ENCODE data around the gene SPP2.

SPP2 gene

DNA sequence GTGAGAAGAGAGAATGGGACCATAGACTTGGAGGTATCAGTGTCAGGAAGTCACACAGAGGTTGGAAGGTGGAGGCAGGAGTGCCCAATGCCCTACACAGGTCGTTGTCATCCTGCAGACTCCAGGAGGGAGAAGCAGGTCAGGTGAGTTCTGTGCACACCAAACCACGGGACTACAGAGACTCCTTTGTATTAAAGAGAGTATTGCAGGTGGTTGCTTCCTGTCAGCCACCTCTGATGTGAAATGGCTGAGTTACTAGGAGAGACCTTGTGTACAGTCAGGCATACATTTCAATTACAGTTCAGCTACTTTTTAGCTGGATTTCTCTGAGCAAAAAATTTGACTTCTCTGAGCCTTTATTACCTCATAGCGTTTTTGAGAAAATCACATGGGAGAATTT is 51.6 kb downstream of the SPP2 start:
- no peak overlapping the region for H3K27ac ChIP-seq (ENCODE audit: low read depth, low read length)
- H3K4me1 ChIP-seq (ENCODE audit: control insufficient read depth, insufficient read depth, low read length), result no peaks in the 10 kb centered on the region
- no peak overlapping the region for H3K4me3 ChIP-seq (ENCODE audit: low read length)
- H3K9ac ChIP-seq (ENCODE audit: low read length), result no peak overlapping the region
- no peaks in the 10 kb centered on the region for H3K36me3 ChIP-seq (ENCODE audit: control insufficient read depth, insufficient read depth, low read length)
- no peaks in the 10 kb centered on the region for H3K27me3 ChIP-seq (ENCODE audit: control insufficient read depth, insufficient read depth, low read length)

DNA sequence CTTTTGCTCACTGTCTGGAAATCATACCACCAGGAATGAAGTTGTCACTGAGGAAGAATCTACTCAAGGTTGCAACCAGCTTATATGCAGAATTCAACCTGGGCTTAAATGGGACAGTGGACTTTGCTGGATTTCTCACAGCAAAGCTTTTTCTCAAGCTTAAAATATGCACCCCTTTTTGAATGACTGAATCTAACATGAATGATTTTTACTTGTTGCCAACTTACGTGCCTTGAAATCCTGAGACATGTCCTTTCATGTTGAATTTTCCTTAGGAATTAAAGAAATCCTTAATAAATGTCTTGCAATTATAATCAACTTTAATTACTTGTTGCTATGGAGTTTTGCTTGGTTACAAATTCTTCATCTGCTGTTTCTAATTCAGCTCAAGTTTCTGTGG is 57.4 kb downstream of the SPP2 start:
- no peaks in the 10 kb centered on the region for H3K4me1 ChIP-seq (ENCODE audit: control insufficient read depth, insufficient read depth, low read length)
- H3K9ac ChIP-seq (ENCODE audit: low read length), result no peak overlapping the region
- H3K4me3 ChIP-seq (ENCODE audit: low read length), result no peak overlapping the region
- no peaks in the 10 kb centered on the region for H3K36me3 ChIP-seq (ENCODE audit: control insufficient read depth, insufficient read depth, low read length)
- no peaks in the 10 kb centered on the region for H3K27me3 ChIP-seq (ENCODE audit: control insufficient read depth, insufficient read depth, low read length)
- H3K27ac ChIP-seq (ENCODE audit: low read depth, low read length), result no peak overlapping the region

DNA sequence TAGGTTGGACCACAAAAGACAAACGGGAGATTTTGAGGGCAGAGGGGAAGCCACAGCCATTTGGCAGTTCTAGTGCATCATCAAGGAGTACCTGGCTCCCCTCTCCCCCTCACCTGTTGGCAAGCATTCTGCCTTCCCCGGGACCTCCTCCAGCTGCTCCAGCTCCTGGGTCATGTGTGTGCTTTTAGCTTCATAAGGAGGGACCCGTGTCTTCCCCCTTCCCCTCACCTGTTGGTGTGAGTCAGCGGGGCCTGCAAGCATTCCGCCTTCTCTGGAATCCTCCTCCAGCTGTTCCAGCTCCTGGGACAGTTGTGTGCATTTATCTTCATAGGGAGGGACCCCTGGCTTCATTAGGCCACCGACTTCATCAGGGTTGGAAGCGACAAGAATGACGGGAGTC is 58.8 kb downstream of the SPP2 start:
- no peak overlapping the region for H3K27ac ChIP-seq (ENCODE audit: low read depth, low read length)
- no peak overlapping the region for H3K9ac ChIP-seq (ENCODE audit: low read length)
- H3K27me3 ChIP-seq (ENCODE audit: control insufficient read depth, insufficient read depth, low read length), result no peaks in the 10 kb centered on the region
- no peaks in the 10 kb centered on the region for H3K36me3 ChIP-seq (ENCODE audit: control insufficient read depth, insufficient read depth, low read length)
- H3K4me3 ChIP-seq (ENCODE audit: low read length), result no peak overlapping the region
- H3K4me1 ChIP-seq (ENCODE audit: control insufficient read depth, insufficient read depth, low read length), result no peaks in the 10 kb centered on the region

DNA sequence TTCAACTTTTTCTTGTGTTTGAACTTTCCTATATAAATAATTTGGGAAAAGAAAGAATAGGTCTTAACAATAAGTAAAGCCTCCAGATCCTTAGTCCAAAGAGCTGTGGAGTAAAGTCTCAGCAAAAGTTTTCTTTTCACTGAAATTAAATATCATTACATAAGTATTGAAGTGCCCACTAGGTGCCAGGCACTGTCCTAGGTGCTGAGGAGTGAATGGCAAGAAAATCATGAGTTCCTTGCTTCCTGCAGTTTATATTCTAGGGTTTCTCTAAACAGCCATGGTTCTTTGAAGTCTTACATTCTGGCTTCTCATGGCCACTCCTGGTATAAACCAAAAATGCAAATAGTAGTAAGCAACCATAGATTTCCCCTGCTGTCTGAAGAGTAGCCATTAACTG is 59.7 kb downstream of the SPP2 start:
- H3K4me3 ChIP-seq (ENCODE audit: low read length), result no peak overlapping the region

GRCh38 chr2:234111523-234111922 is 61.0 kb downstream of the SPP2 start:
- Histone ChIP-seq H3K9ac (ENCODE audit: low read length) (no peak overlapping the region), H3K27me3 (ENCODE audit: control insufficient read depth, insufficient read depth, low read length) (no peaks in the 10 kb centered on the region), H3K36me3 (ENCODE audit: control insufficient read depth, insufficient read depth, low read length) (no peaks in the 10 kb centered on the region), H3K27ac (ENCODE audit: low read depth, low read length) (no peak overlapping the region), H3K4me3 (ENCODE audit: low read length) (no peak overlapping the region), H3K4me1 (ENCODE audit: control insufficient read depth, insufficient read depth, low read length) (no peaks in the 10 kb centered on the region)

More for the DNA sequence above, 59.7 kb downstream of the SPP2 start:
- H3K9ac ChIP-seq (ENCODE audit: low read length), result no peak overlapping the region
- no peaks in the 10 kb centered on the region for H3K36me3 ChIP-seq (ENCODE audit: control insufficient read depth, insufficient read depth, low read length)
- H3K4me1 ChIP-seq (ENCODE audit: control insufficient read depth, insufficient read depth, low read length), result no peaks in the 10 kb centered on the region
- no peaks in the 10 kb centered on the region for H3K27me3 ChIP-seq (ENCODE audit: control insufficient read depth, insufficient read depth, low read length)
- no peak overlapping the region for H3K27ac ChIP-seq (ENCODE audit: low read depth, low read length)

GRCh38 chr2:234116010-234116409 is 65.5 kb downstream of the SPP2 start:
- no peak overlapping the region for H3K4me3 ChIP-seq (ENCODE audit: low read length)
- no peaks in the 10 kb centered on the region for H3K27me3 ChIP-seq (ENCODE audit: control insufficient read depth, insufficient read depth, low read length)
- no peaks in the 10 kb centered on the region for H3K36me3 ChIP-seq (ENCODE audit: control insufficient read depth, insufficient read depth, low read length)
- H3K27ac ChIP-seq (ENCODE audit: low read depth, low read length), result no peak overlapping the region
- H3K4me1 ChIP-seq (ENCODE audit: control insufficient read depth, insufficient read depth, low read length), result no peaks in the 10 kb centered on the region
- H3K9ac ChIP-seq (ENCODE audit: low read length), result no peak overlapping the region

- Histone ChIP-seq H3K27me3 (ENCODE audit: control insufficient read depth, insufficient read depth, low read length) (no peaks in the 10 kb centered on the region), H3K36me3 (ENCODE audit: control insufficient read depth, insufficient read depth, low read length) (no peaks in the 10 kb centered on the region), H3K4me3 (ENCODE audit: low read length) (no peak overlapping the region), H3K4me1 (ENCODE audit: control insufficient read depth, insufficient read depth, low read length) (no peaks in the 10 kb centered on the region), H3K27ac (ENCODE audit: low read depth, low read length) (no peak overlapping the region), H3K9ac (ENCODE audit: low read length) (no peak overlapping the region)
These were observed 71.5 kb downstream of the SPP2 start for GRCh38 chr2:234121999-234122398.

DNA sequence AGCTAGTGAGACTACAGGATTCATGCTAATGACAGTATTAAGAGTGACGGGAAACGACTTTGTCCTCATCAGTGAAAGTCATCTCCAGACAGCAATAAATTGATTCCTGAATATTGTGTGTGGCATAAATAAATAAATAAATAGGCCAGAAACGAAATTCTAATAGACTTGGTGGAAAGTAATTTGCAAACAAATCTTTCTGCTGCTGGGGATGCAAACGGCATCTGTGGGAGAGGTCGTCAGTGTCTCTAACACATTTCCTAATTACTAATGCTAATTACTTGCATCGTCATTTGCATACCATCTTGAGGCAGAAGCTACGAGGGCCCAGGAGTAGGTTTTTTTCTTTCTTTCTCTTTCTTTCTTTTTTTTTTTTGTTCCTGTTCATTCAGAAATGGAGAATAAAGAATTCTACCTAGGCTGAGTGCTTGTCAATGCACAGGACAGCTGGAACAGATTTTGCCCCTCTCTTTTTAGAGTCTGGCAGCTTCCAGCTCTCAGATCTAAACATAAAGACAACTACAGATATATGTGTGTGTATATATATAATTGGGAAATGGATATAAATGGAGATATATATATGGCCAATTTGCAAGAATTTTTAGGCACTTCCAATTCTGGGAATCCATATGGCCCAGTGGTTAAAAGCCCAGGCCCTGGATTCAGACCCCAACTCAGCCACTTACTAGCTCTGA is 75.1 kb downstream of the SPP2 start:
- no peaks in the 10 kb centered on the region for H3K4me1 ChIP-seq (ENCODE audit: control insufficient read depth, insufficient read depth, low read length)
- no peak overlapping the region for H3K9ac ChIP-seq (ENCODE audit: low read length)
- no peak overlapping the region for H3K27ac ChIP-seq (ENCODE audit: low read depth, low read length)
- no peaks in the 10 kb centered on the region for H3K27me3 ChIP-seq (ENCODE audit: control insufficient read depth, insufficient read depth, low read length)
- no peaks in the 10 kb centered on the region for H3K36me3 ChIP-seq (ENCODE audit: control insufficient read depth, insufficient read depth, low read length)
- H3K4me3 ChIP-seq (ENCODE audit: low read length), result no peak overlapping the region

DNA sequence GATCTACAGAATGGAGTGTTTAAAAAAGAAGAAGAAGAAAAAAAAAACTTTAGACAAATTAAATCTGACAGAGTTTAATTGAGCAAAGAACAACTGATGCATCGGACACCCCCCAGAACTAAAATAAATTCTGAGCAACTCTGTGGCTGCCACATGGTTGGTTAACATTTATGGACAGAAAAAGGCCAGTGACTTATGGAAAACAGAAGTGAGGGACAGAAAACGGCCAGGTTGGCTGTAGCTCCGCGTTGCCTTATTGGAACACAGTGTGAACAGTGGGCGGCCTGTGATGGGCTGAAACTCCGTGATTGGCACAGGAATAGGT is 75.6 kb downstream of the SPP2 start:
- H3K36me3 ChIP-seq (ENCODE audit: control insufficient read depth, insufficient read depth, low read length), result no peaks in the 10 kb centered on the region
- no peak overlapping the region for H3K4me3 ChIP-seq (ENCODE audit: low read length)
- H3K27ac ChIP-seq (ENCODE audit: low read depth, low read length), result no peak overlapping the region
- no peak overlapping the region for H3K9ac ChIP-seq (ENCODE audit: low read length)
- no peaks in the 10 kb centered on the region for H3K4me1 ChIP-seq (ENCODE audit: control insufficient read depth, insufficient read depth, low read length)
- H3K27me3 ChIP-seq (ENCODE audit: control insufficient read depth, insufficient read depth, low read length), result no peaks in the 10 kb centered on the region
